Breast epithelium (tissue), 3 donors: ENCODE measurements around the gene IRAK2.

Source experiments
- CTCF ChIP-seq, 3 donors: fragments of 450-650 bp; IDR thresholded peaks; one replicate each; pipeline ENCODE4 v1.5.1; 2016 to 2017; ENCODE audit warnings: antibody characterized with exemption in 3 of 3, mild to moderate bottlenecking in 3 of 3, moderate library complexity in 3 of 3
- POLR2A ChIP-seq: fragments of 450-650 bp; IDR thresholded peaks from one replicate; pipeline ENCODE4 v1.6.1; 2016; ENCODE audit warnings: antibody characterized with exemption, mild to moderate bottlenecking, moderate library complexity
- POLR2AphosphoS5 ChIP-seq, 3 donors: sonication (generic); formaldehyde crosslinking; IDR thresholded peaks; one replicate each; pipeline ENCODE4 v1.6.1; 2017; ENCODE audit warnings: antibody characterized with exemption in 3 of 3

- no peak for TF ChIP-seq CTCF (IDR thresholded peaks at IDR 0.05)
- TF ChIP-seq POLR2A: no peak
- TF ChIP-seq POLR2AphosphoS5 (IDR thresholded peaks at IDR 0.05): no peak
Measured at GRCh38 chr3:10229576-10229975, 64.9 kb downstream of the IRAK2 start.
